ENCODE data around the gene REM2.
"Not testable (repeated sequence)": the region's sequence is repeated elsewhere in the genome, so short reads cannot be mapped to it uniquely, and the experiment has no call there.

Gene REM2

GRCh38 chr14:22848351-22849164 is 34.5 kb upstream of the REM2 start:
- DNase-seq: no peak

GRCh38 chr14:22849212-22849819 is 33.7 kb upstream of the REM2 start:
- DNase-seq: no peak

- DNase-seq: no peak
These were observed 31.9 kb upstream of the REM2 start for GRCh38 chr14:22850944-22851764.

GRCh38 chr14:22852178-22852577 is 30.8 kb upstream of the REM2 start:
- DNase-seq: not testable (repeated sequence)

GRCh38 chr14:22852599-22852939 is 30.5 kb upstream of the REM2 start:
- DNase-seq: no peak

GRCh38 chr14:22852940-22853767 is 29.9 kb upstream of the REM2 start:
- peak; percentile 90 for DNase-seq

GRCh38 chr14:22854296-22854695 is 28.7 kb upstream of the REM2 start:
- not testable (repeated sequence) for DNase-seq

- DNase-seq: no peak
These were observed 27.9 kb upstream of the REM2 start for GRCh38 chr14:22854963-22855724.

- DNase-seq: no peak
These were observed 26.6 kb upstream of the REM2 start for GRCh38 chr14:22856428-22856827.

GRCh38 chr14:22860377-22860776 is 22.6 kb upstream of the REM2 start:
- DNase-seq: not testable (repeated sequence)

GRCh38 chr14:22861651-22862050 is 21.4 kb upstream of the REM2 start:
- no peak for DNase-seq

- DNase-seq: no peak
These were observed 18.0 kb upstream of the REM2 start for GRCh38 chr14:22864979-22865378.

GRCh38 chr14:22865424-22866405 is 17.3 kb upstream of the REM2 start:
- peak; percentile 22 for DNase-seq

GRCh38 chr14:22866874-22867273 is 16.1 kb upstream of the REM2 start:
- no peak for DNase-seq

GRCh38 chr14:22870811-22871223 is 12.2 kb upstream of the REM2 start:
- no peak for DNase-seq

GRCh38 chr14:22871224-22872032 is 11.6 kb upstream of the REM2 start, which contains the start of gene LRP10:
Gene LRP10 (plus strand): TSS chr14:22871740. CDS start chr14:22872304, 564 bp downstream.
- DNase-seq: peak; percentile 88

GRCh38 chr14:22872033-22872832 is 10.8 kb upstream of the REM2 start:
- DNase-seq: peak; percentile 80

- DNase-seq: no peak
These were observed 10.0 kb upstream of the REM2 start for GRCh38 chr14:22872833-22873520.

All from CD4-positive, alpha-beta T cell treated with Interleukin-10 for 1 hour (primary cell).